Endometrium (tissue), 2 donors: Measurements from ENCODE around the gene USP44.
"Not testable (repeated sequence)": the region's sequence is repeated elsewhere in the genome, so short reads cannot be mapped to it uniquely, and the experiment has no call there.

Experiments used
- FAIRE-seq: peaks from 2 replicates; lab custom pipeline; 2012; peaks lifted over from hg19 to GRCh38; lab: Jason Lieb, UNC
- donor health status: control.
- donor health status: control.

USP44 gene

DNA sequence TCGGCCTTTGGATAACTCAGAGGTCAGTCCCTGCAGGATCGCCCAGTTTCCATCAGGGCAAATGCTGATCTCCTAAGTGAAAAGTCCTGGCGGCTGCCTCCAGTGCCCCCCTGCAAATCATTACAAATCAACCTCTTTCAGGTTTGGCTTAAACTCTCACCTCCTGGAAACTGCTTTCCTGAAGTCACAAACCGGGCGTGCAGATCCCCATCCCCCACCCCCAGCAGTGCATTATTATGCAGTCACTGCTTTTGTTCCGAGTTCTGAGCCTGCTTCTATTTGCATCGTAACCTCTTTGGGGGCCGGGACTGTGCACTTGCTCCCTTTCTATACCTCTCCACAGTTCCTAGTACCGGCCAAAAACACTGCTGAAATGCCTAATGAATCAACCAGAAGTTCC is at the start of gene USP44:
Gene USP44, minus strand, starts transcription at position 172 of the 400 bp plus-strand sequence. CDS start 17,220 bp downstream, outside the sequence.
- FAIRE-seq = no peak

GRCh38 chr12:95600567-95600966 is 49.3 kb upstream of the USP44 start:
- no peak for FAIRE-seq

DNA sequence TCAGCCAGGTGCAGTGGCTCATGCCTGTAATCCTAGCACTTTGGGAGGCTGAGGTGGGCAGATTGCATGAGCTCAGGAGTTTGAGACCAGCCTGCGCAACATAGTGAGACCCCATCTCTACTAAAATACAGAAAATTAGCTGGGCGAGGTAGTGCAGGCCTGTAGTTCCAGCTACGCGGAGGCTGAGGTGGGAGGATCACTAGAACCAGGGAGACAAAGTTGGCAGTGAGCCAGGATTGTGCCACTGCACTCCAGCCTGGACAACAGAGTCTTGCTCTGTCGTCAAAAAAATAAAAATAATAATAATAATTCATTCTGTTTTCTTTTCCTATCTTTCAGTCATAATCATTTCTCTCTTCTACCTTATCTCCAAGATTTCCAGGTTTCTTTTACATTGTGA is 48.6 kb upstream of the USP44 start:
- no peak for FAIRE-seq

DNA sequence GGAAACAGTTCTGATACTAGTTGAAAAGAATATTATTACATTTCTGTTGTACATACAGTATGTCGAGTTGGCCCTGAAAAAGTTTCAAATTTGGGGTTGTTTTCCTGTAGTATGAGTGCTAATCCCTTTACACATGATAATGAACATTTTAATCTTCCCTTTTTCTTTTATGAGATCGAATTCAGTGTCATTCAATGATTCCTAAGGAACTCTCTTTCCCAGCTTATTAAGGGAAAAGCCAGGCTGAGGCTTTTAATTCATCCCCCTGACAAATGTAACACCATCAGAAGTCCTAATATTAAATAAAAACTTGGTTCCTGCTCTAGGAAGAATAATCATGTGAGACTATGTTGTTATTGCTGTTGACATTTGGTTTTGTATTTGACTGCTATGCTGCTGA is 42.9 kb upstream of the USP44 start:
- FAIRE-seq = no peak

- no peak for FAIRE-seq
These were observed 42.1 kb upstream of the USP44 start for GRCh38 chr12:95593266-95593871.

DNA sequence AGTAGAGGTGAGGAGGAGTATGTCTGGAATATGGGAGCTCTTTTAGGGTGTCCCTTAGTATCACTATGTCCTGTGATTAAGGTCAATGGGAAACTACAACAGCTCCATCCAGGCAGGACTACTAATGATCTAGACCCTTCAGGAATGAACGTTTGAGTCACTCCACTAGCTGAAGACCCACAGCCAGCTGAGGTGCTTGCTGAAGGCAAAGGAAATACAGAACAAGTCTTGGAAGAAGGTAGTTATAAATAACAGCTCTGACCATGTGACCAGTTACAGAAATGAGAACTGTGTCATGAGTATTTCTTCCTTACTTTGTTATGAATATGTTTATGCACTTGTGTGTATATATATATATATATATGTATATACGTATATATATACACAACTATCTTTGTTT is 40.5 kb upstream of the USP44 start:
- no peak for FAIRE-seq

DNA sequence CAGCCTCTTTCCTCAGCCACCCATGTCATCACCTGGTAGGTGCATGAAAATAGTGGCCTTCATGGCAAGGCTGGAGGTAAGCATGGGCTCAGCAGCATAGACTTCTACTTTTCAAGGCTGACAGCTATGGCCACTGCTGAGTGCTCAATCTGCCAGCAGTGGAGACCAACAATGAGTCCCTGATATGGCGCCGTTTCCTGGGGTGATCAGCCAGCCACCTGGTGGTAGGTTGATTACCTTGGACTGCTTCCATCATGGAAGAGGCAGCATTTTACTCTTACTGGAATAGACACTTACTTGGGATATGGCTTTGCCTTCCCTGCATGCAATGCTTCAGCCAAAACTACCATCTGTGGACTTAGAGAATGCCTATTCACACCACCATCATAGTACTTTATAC is 39.5 kb upstream of the USP44 start:
- FAIRE-seq = no peak

- no peak for FAIRE-seq
These were observed 32.7 kb upstream of the USP44 start for GRCh38 chr12:95583933-95584332.

- peak; percentile 86 for FAIRE-seq
These were observed 31.2 kb upstream of the USP44 start for GRCh38 chr12:95582230-95583058.

- FAIRE-seq = no peak
These were observed 26.5 kb upstream of the USP44 start for GRCh38 chr12:95577820-95578219.

DNA sequence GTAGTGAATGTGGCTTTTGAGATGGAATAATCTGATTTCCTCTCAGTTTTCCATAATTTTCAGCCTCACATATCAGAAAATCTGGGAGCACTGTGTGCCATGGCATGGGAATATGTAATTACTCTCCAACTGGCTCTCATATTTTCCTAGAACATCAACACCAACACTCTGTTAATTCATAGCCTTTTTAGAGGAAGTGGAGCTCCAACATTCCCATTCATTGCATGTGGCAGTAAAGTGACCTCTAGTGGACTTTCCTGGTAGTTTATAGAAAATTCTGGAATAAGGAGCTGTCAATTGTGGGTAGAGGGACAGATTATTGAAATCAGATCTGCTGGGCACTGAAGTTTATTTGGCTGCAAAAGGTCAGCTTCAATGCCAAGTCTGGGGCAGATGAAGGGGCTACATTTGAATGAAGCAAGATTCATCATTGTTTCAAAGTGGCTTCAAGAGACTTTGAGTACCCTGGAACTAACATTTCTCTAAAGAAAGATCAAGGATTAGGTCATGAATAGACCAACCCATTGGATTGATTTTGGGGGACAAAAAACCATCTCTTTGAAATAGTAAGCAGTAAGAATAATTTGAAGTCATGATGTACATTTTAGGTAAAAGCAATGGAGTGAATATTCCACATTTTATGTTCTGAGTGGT is 23.6 kb upstream of the USP44 start:
- FAIRE-seq = no peak

- FAIRE-seq = no peak
These were observed 22.8 kb upstream of the USP44 start for GRCh38 chr12:95573951-95574576.

GRCh38 chr12:95571369-95571768 is 20.1 kb upstream of the USP44 start:
- FAIRE-seq = no peak

- not testable (repeated sequence) for FAIRE-seq
These were observed 16.8 kb upstream of the USP44 start for GRCh38 chr12:95568045-95568444.

GRCh38 chr12:95557625-95558024 is 6.3 kb upstream of the USP44 start:
- FAIRE-seq = no peak

GRCh38 chr12:95554532-95555071 is 3.3 kb upstream of the USP44 start:
- no peak for FAIRE-seq

- no peak for FAIRE-seq
These were observed 2.1 kb upstream of the USP44 start for GRCh38 chr12:95553197-95553943.

DNA sequence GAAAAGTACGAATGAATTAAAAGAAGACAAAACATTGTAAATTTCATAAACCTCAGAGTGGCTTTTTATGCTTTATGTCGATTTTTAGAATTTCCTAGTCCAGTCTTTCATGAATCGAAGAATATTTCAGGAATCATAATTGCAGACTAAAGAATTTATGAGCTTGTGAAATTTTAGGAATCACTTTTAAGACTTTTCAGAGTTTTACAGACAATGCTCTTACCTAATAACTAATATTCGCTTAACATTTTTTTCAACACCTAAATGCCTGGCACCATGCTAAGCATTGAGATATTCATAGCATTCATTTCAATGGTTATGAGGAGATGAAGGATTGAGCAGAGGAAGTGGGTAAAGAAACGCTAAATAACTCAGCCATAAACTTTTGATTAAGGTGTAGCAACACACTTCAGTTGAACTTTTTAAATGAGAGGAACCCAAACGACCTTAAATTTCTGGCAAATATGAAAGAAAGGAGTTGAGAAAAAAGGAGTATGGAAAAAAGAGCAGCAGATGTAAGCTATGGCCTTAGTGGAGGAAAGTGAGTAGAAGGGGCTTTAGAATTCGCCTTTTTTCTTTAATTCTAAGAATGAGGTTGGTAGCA is 739 bp upstream of the USP44 start:
- no peak for FAIRE-seq

- FAIRE-seq = no peak
These were observed 1.7 kb downstream of the USP44 start for GRCh38 chr12:95549392-95550084.

DNA sequence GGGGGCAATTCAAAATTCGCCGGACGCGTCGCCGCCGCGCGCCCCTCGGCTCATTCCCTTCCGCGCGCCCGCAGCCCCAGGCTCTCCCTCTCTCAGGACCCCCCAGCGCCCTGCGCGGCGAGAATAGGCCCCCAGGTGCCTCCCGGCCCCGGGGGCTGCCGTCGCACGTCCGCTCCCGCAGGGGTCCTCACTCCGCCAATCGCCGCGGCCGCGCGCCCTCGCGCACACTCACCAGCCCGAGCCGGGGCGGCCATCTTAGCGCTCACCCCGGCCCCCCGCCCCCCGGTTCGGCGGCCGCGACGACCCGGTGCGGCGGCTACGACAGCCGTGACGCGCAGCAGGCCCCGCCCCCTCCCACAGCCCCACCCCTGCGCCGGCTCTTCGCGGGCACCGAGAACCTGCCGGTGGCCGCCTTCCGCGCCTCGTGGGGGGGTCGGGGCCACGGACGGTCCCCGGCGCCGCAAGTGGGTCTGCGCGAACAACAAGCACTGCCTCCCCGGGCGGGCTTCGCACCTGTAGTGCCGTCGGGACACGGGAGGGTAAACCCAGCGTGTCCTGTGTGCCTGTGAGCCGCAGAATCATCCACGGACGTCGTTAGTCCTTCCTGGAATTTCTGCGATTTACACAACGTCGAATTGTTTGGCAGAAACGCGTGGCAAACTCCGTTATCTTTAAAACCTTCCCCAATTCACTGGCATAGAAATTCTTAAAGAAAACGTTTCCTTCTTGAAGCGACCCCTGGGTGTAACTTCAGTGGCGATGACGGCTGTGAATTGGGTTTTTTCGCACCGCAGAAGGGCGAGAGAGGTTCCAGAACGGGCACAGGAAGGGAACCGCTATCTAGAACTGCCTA is 2.5 kb downstream of the USP44 start:
- FAIRE-seq = no peak
